HepG2 (cell line): ENCODE results near the gene YKT6. TPM values are rescaled to one million over a fixed set of nuclear protein-coding genes. Genes with fewer than 3 reads are reported as not detected.

Experiments
- ATAC-seq: fragments of 200-7000 bp; cut with Tn5 transposase; 3 replicates; pipeline ENCODE4 v1.9.1; 2020; ENCODE audit warnings: mild to moderate bottlenecking, moderate library complexity
- BruUV-seq: library from RNA; stranded (reverse); fragments of 400-500 nt; replicated peaks from 2 replicates; lab custom pipeline; 2021; lab: Mats Ljungman, UMichigan
- CTCF ChIA-PET: fragments of 300-600 bp; formaldehyde crosslinking; extraction: SDS; loops from one replicate; lab custom pipeline; 2021; ENCODE audit warnings: low total read pairs, inconsistent platforms, low intra/inter-chr PET ratio; lab: Yijun Ruan, JAX
- POLR2A ChIA-PET: fragments of 350-600 bp; sonication (Branson Sonifier 250); formaldehyde crosslinking; loops from one replicate; lab custom pipeline; 2020; ENCODE audit warnings: antibody characterized with exemption, inconsistent platforms; lab: Yijun Ruan, JAX
- DNase-seq: peaks from one replicate; pipeline ENCODE4 v3.0.0-alpha.2; 2015; ENCODE audit warnings: low spot score
- FAIRE-seq: peaks from 3 replicates; lab custom pipeline; 2011; peaks lifted over from hg19 to GRCh38; lab: Jason Lieb, UNC
- H2AFZ ChIP-seq: one replicate; pipeline ENCODE4 v1.6.1; 2011; ENCODE audit warnings: low read length, inconsistent platforms
- H3K27ac ChIP-seq: fragments of 300-600 bp; 3 replicates; pipeline ENCODE4 v1.8.0; 2011; ENCODE audit warnings: mixed run types, mild to moderate bottlenecking, mixed read lengths, low read length, inconsistent platforms; ENCODE audit not compliant: insufficient read depth; ENCODE audit errors: extremely low read length
- H3K27me3 ChIP-seq, 2 experiments: fragments of 200-600 bp in 1 of 2; 2 replicates in 1 of 2; 3 replicates in 1 of 2; pipeline versions ENCODE4 v1.6.0 to v1.8.0; 2011; ENCODE audit warnings: low read length in 2 of 2, mild to moderate bottlenecking in 2 of 2, moderate library complexity in 2 of 2, inconsistent platforms in 1 of 2; ENCODE audit not compliant: insufficient read depth in 2 of 2, control insufficient read depth in 1 of 2
- H3K36me3 ChIP-seq, 2 experiments: fragments of 200-600 bp in 1 of 2; replicated peaks in 1 of 2; 2 replicates in 1 of 2; 3 replicates in 1 of 2; pipeline versions ENCODE4 v1.5.1 to v1.8.0; 2011; ENCODE audit warnings: low read length in 2 of 2, inconsistent platforms in 1 of 2; ENCODE audit not compliant: insufficient read depth in 2 of 2, control insufficient read depth in 1 of 2
- H3K4me1 ChIP-seq: 2 replicates; pipeline ENCODE4 v1.5.1; 2012; ENCODE audit warnings: low read length, inconsistent platforms; ENCODE audit not compliant: insufficient read depth
- H3K4me2 ChIP-seq: 2 replicates; pipeline ENCODE4 v1.6.0; 2011; ENCODE audit warnings: low read depth, low read length, inconsistent platforms
- H3K4me3 ChIP-seq, 3 experiments: fragments of 200-600 bp in 1 of 3; sonication (generic), shearing (Covaris generic) in 1 of 3; replicated peaks in 1 of 3; 2 replicates each; pipeline ENCODE4 v1.5.1; 2011 to 2016; ENCODE audit warnings: low read length in 3 of 3, inconsistent platforms in 2 of 3, low read depth in 2 of 3, mild to moderate bottlenecking in 2 of 3, control low read depth in 1 of 3, mixed read lengths in 1 of 3; ENCODE audit not compliant: insufficient read depth in 1 of 3
- H3K79me2 ChIP-seq: one replicate; pipeline ENCODE4 v1.6.1; 2011; ENCODE audit warnings: low read length, inconsistent platforms; ENCODE audit not compliant: insufficient read depth
- H3K9ac ChIP-seq: 2 replicates; pipeline ENCODE4 v1.6.0; 2011; ENCODE audit warnings: mild to moderate bottlenecking, low read depth, low read length, inconsistent platforms; ENCODE audit not compliant: insufficient read depth
- H3K9me3 ChIP-seq: 2 replicates; pipeline ENCODE4 v1.5.1; 2012; ENCODE audit warnings: mild to moderate bottlenecking, low read length
- H4K20me1 ChIP-seq: 2 replicates; pipeline ENCODE4 v1.6.0; 2011; ENCODE audit warnings: inconsistent platforms, mild to moderate bottlenecking, low read length, moderate library complexity; ENCODE audit not compliant: insufficient read depth
- GATAD2A ChIP-seq: IDR thresholded peaks from 2 replicates; pipeline ENCODE4 v1.6.1; 2016
- PAX8 ChIP-seq: sonication (generic); formaldehyde crosslinking; IDR thresholded peaks from 2 replicates; pipeline ENCODE4 v1.8.0; 2022; ENCODE audit warnings: mild to moderate bottlenecking, missing genetic modification reagents, borderline replicate concordance
- TEAD3 ChIP-seq: optimal IDR thresholded peaks from 2 replicates; pipeline ENCODE3; 2016; ENCODE audit warnings: borderline replicate concordance
- ZNF121 ChIP-seq: sonication (generic); formaldehyde crosslinking; IDR thresholded peaks from 2 replicates; pipeline ENCODE4 v1.5.0; 2020; ENCODE audit warnings: mild to moderate bottlenecking, missing genetic modification reagents
- ZNF234 ChIP-seq: sonication (generic); formaldehyde crosslinking; conservative IDR thresholded peaks from 2 replicates; pipeline ENCODE4 v1.5.1; 2020; ENCODE audit warnings: mild to moderate bottlenecking, missing genetic modification reagents
- ZNF430 ChIP-seq: sonication (generic); formaldehyde crosslinking; IDR thresholded peaks from 2 replicates; pipeline ENCODE4 v1.9.0; 2021; ENCODE audit warnings: mild to moderate bottlenecking, missing genetic modification reagents
- ZNF672 ChIP-seq: sonication (generic); formaldehyde crosslinking; IDR thresholded peaks from 2 replicates; pipeline ENCODE4 v1.8.1; 2022; ENCODE audit warnings: missing genetic modification reagents
- ZNF775 ChIP-seq: sonication (generic); formaldehyde crosslinking; IDR thresholded peaks from 2 replicates; pipeline ENCODE4 v1.4.0; 2020; ENCODE audit warnings: missing genetic modification reagents, mild to moderate bottlenecking, moderate library complexity, borderline replicate concordance
- WGBS: methylation state at CpG from one replicate; pipeline ENCODE4 v1.1.6; 2017; ENCODE audit warnings: low lambda C conversion rate; 5-methylcytosine and 5-hydroxymethylcytosine counted together
- in situ Hi-C: cut with HindIII; loops from 2 replicates; pipeline ENCODE4 v1.10.0; 2017; ENCODE audit warnings: low pct_unique_long_range_greater_than_20kb; ENCODE audit not compliant: extremely low pct_ligation_motif_present
- intact Hi-C: fragments of 100-400 bp; cut with micrococcal nuclease; formaldehyde crosslinking; loops from one replicate; pipeline ENCODE4 v1.10.0; 2022; ENCODE audit not compliant: unreplicated experiment
- polyA plus RNA-seq, 8 experiments: library from polyadenylated mRNA; depleted of rRNA in 3 of 8; stranded (reverse) in 7 of 8; unstranded in 1 of 8; fragments of >200 nt; fragmentation: Illumina TruSeq in 4 of 8; extraction: Trizol in 4 of 8; gene quantifications; 2 replicates each; pipeline versions ENCODE4 v1.2.1 to v1.2.3, GENCODE V29; 2011 to 2016; ENCODE audit warnings: low read depth in 4 of 8, missing spikeins in 1 of 8, mixed read lengths in 1 of 8; ENCODE audit not compliant: insufficient read depth in 1 of 8
- total RNA-seq, 5 experiments: library from RNA; depleted of rRNA; stranded (reverse); fragments of >200 nt; fragmentation: Illumina TruSeq; extraction: Trizol; gene quantifications; 2 replicates each; pipeline ENCODE4 v1.2.3, GENCODE V29; 2016; ENCODE audit warnings: low read depth in 1 of 5
- TF ChIP-seq, protein P1 (sequence below): sonication (generic); formaldehyde crosslinking; IDR thresholded peaks from 2 replicates; pipeline ENCODE4 v1.5.0; 2020; ENCODE audit warnings: mild to moderate bottlenecking, missing genetic modification reagents
- TF ChIP-seq, protein P2 (sequence below): sonication (generic); formaldehyde crosslinking; IDR thresholded peaks from 2 replicates; pipeline ENCODE4 v1.5.0; 2020; ENCODE audit warnings: missing genetic modification reagents

The YKT6 gene
- total and polyA plus RNA-seq, 2 of the 13 experiments (the other 11 are each of a cell fraction or from before 2014, with no cell fraction given): 52.2 to 60.3 TPM

DNA sequence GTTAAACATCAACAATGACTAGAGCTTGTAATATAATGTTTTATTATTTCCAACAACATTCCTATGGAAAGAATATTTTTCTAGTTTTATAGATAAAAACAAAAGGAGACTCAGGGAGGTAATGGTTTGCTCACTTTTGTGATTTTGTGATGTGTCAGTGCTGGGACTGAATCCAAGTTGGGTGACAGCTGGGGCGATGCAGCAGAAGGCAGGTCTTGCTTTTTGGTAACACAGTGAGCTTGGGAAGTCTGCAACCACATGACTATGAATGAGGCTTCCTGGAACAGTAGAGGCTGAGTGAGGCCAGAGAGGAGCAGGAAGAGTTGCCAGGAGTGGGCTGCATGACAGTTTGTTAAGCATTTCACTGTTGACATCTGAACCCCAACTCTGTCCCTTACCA is 4.9 kb upstream of the YKT6 start:
- H3K36me3 ChIP-seq: no peaks in the 10 kb centered on the region
- no peak overlapping the region for H3K9ac ChIP-seq
- no peak overlapping the region for H2AFZ ChIP-seq
- no peak overlapping the region for H3K4me2 ChIP-seq
- FAIRE-seq (no peak), DNase-seq (no peak), ATAC-seq (no peak)
- no TSS peak for BruUV-seq
- CTCF ChIA-PET: interaction anchor here (1.3 kb wide), 2 partner anchors 65 to 176 kb away, joined by 3 to 6 read pairs; no protein-coding TSS in a partner anchor
- H3K79me2 ChIP-seq: no peaks in the 10 kb centered on the region
- peaks cover 0 to 6% of the 10 kb centered on the region in 2 experiments; a peak in 2 of 5 replicates for H3K27me3 ChIP-seq
- H3K4me1 ChIP-seq: no peaks in the 10 kb centered on the region
- intact Hi-C loops: loop anchor here (1.0 to 10.0 kb wide), 2 partner anchors 61 to 124 kb away; no protein-coding TSS in a partner anchor
- no peaks in the 10 kb centered on the region for H4K20me1 ChIP-seq
- POLR2A ChIA-PET: no interaction called here
- 0% methylated on average over 1 of the region's 1 CpG for WGBS
- no peaks in the 10 kb centered on the region for H3K9me3 ChIP-seq
- no peak overlapping the region for H3K27ac ChIP-seq
- H3K4me3 ChIP-seq: no peak overlapping the region
- in situ Hi-C loops: loop anchor here (5.0 kb wide), 1 partner anchor 74 kb away; the partner anchor contains the start of gene POLD2
- TF ChIP-seq ZNF430 (CRISPR knock-in tag) (no peak), ZNF775 (CRISPR knock-in tag) (no peak), ZNF234 (CRISPR knock-in tag) (no peak), TEAD3 (no peak), GATAD2A (CRISPR knock-in tag) (no peak), PAX8 (no peak), ZNF672 (CRISPR knock-in tag) (no peak), ZNF121 (CRISPR knock-in tag) (no peak)
- TF ChIP-seq, protein P1, sequence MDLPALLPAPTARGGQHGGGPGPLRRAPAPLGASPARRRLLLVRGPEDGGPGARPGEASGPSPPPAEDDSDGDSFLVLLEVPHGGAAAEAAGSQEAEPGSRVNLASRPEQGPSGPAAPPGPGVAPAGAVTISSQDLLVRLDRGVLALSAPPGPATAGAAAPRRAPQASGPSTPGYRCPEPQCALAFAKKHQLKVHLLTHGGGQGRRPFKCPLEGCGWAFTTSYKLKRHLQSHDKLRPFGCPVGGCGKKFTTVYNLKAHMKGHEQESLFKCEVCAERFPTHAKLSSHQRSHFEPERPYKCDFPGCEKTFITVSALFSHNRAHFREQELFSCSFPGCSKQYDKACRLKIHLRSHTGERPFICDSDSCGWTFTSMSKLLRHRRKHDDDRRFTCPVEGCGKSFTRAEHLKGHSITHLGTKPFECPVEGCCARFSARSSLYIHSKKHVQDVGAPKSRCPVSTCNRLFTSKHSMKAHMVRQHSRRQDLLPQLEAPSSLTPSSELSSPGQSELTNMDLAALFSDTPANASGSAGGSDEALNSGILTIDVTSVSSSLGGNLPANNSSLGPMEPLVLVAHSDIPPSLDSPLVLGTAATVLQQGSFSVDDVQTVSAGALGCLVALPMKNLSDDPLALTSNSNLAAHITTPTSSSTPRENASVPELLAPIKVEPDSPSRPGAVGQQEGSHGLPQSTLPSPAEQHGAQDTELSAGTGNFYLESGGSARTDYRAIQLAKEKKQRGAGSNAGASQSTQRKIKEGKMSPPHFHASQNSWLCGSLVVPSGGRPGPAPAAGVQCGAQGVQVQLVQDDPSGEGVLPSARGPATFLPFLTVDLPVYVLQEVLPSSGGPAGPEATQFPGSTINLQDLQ: no peak
- TF ChIP-seq, protein P2, sequence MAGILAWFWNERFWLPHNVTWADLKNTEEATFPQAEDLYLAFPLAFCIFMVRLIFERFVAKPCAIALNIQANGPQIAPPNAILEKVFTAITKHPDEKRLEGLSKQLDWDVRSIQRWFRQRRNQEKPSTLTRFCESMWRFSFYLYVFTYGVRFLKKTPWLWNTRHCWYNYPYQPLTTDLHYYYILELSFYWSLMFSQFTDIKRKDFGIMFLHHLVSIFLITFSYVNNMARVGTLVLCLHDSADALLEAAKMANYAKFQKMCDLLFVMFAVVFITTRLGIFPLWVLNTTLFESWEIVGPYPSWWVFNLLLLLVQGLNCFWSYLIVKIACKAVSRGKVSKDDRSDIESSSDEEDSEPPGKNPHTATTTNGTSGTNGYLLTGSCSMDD: no peak
- TF ChIP-seq, all 625 proteins: peak for 0
